Measurements from ENCODE around the gene SPTBN1.

SPTBN1 gene

GRCh38 chr2:54558188-54559005 is 102.3 kb downstream of the SPTBN1 start:
- Histone ChIP-seq H3K79me2 (ENCODE audit: insufficient read depth, low read length) (peaks cover 4% of the 10 kb centered on the region; the same call in 1 of the 2 replicates), H3K27me3 (ENCODE audit: insufficient read depth, low read length) (no peaks in the 10 kb centered on the region), H3K4me2 (ENCODE audit: low read length) (peak overlapping the region; percentile 96), H3K27ac (ENCODE audit: low read depth, low read length, poor library complexity, severe bottlenecking) (peak overlapping the region; percentile 28), H3K4me1 (ENCODE audit: insufficient read depth, low read length, severe bottlenecking) (peaks cover 44% of the 10 kb centered on the region), H3K9ac (ENCODE audit: low read length) (peak overlapping the region; percentile 82), H2AFZ (ENCODE audit: low read length) (no peak overlapping the region), H3K9me3 (ENCODE audit: low read length) (no peaks in the 10 kb centered on the region), H3K9me2 (ENCODE audit: low read depth, low read length) (no peaks in the 10 kb centered on the region), H3K4me3 (ENCODE audit: low read depth, low read length, poor library complexity, severe bottlenecking) (peak overlapping the region; percentile 95), H3K36me3 (ENCODE audit: insufficient read depth, low read length) (no peaks in the 10 kb centered on the region), H3F3A (ENCODE audit: insufficient read depth, low read length) (peaks cover 8% of the 10 kb centered on the region; the same call in 1 of the 2 replicates), H4K20me1 (ENCODE audit: insufficient read depth, low read length) (no peaks in the 10 kb centered on the region)
- TF ChIP-seq EZH2 (IDR thresholded peaks at IDR 0.05; ENCODE audit: borderline replicate concordance, low read length) (no peak), CTCF (IDR thresholded peaks at IDR 0.05; ENCODE audit: low read length) (no peak)

GRCh38 chr2:54559006-54559445 is 102.9 kb downstream of the SPTBN1 start:
- H3K9me3 ChIP-seq (ENCODE audit: low read length), result no peaks in the 10 kb centered on the region
- H3F3A ChIP-seq (ENCODE audit: insufficient read depth, low read length), result peaks cover 8% of the 10 kb centered on the region; the same call in 1 of the 2 replicates
- H3K27ac ChIP-seq (ENCODE audit: low read depth, low read length, poor library complexity, severe bottlenecking), result peak overlapping the region; percentile 18
- H3K4me3 ChIP-seq (ENCODE audit: low read depth, low read length, poor library complexity, severe bottlenecking), result peak overlapping the region; percentile 95
- H3K27me3 ChIP-seq (ENCODE audit: insufficient read depth, low read length), result no peaks in the 10 kb centered on the region
- peaks cover 4% of the 10 kb centered on the region; the same call in 1 of the 2 replicates for H3K79me2 ChIP-seq (ENCODE audit: insufficient read depth, low read length)
- H3K4me1 ChIP-seq (ENCODE audit: insufficient read depth, low read length, severe bottlenecking), result peaks cover 44% of the 10 kb centered on the region
- H3K9me2 ChIP-seq (ENCODE audit: low read depth, low read length), result no peaks in the 10 kb centered on the region
- TF ChIP-seq CTCF (IDR thresholded peaks at IDR 0.05; ENCODE audit: low read length) (no peak), EZH2 (IDR thresholded peaks at IDR 0.05; ENCODE audit: borderline replicate concordance, low read length) (no peak)
- H3K4me2 ChIP-seq (ENCODE audit: low read length), result peak overlapping the region; percentile 96
- no peaks in the 10 kb centered on the region for H4K20me1 ChIP-seq (ENCODE audit: insufficient read depth, low read length)
- no peak overlapping the region for H2AFZ ChIP-seq (ENCODE audit: low read length)
- peak overlapping the region; percentile 82 for H3K9ac ChIP-seq (ENCODE audit: low read length)
- H3K36me3 ChIP-seq (ENCODE audit: insufficient read depth, low read length), result no peaks in the 10 kb centered on the region

DNA sequence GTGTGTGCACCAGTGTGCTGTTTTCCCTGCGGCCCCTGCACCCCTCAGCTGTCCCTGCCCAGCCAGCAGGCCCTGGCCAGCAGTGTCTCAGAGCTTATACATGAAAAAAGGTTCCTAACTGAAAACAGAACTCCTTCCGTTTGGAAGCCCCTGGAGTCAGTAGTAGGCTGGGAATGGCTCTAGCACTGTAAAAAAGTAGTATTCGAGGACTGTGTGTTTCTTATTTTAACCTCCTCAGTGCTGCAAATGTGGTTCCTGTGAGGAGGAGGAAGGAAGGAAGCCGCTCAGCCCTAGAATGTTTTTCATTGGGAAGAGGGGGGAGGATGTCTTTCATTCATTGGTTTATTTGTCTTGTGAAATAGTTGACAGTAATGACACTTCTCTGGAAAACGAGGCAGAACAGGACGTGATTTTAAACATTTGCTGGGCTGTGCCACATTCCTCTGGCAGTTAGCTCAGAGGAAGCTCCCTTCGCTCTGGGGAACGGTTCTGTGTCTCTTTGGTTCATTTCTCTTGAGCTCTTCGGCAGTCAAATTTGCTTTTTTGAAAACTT is 103.5 kb downstream of the SPTBN1 start:
- Histone ChIP-seq H3F3A (ENCODE audit: insufficient read depth, low read length) (peaks cover 8% of the 10 kb centered on the region; the same call in 1 of the 2 replicates), H3K9me3 (ENCODE audit: low read length) (no peaks in the 10 kb centered on the region), H3K4me2 (ENCODE audit: low read length) (peak overlapping the region; percentile 96), H2AFZ (ENCODE audit: low read length) (no peak overlapping the region), H3K4me3 (ENCODE audit: low read depth, low read length, poor library complexity, severe bottlenecking) (peak overlapping the region; percentile 95), H3K27ac (ENCODE audit: low read depth, low read length, poor library complexity, severe bottlenecking) (peak overlapping the region; percentile 69), H3K79me2 (ENCODE audit: insufficient read depth, low read length) (peaks cover 4% of the 10 kb centered on the region; the same call in 1 of the 2 replicates), H3K27me3 (ENCODE audit: insufficient read depth, low read length) (no peaks in the 10 kb centered on the region), H3K4me1 (ENCODE audit: insufficient read depth, low read length, severe bottlenecking) (peaks cover 44% of the 10 kb centered on the region), H3K36me3 (ENCODE audit: insufficient read depth, low read length) (no peaks in the 10 kb centered on the region), H3K9me2 (ENCODE audit: low read depth, low read length) (no peaks in the 10 kb centered on the region), H3K9ac (ENCODE audit: low read length) (peak overlapping the region; percentile 82), H4K20me1 (ENCODE audit: insufficient read depth, low read length) (no peaks in the 10 kb centered on the region)
- TF ChIP-seq CTCF (IDR thresholded peaks at IDR 0.05; ENCODE audit: low read length) (no peak), EZH2 (IDR thresholded peaks at IDR 0.05; ENCODE audit: borderline replicate concordance, low read length) (no peak)

All from OCI-LY1 (cell line).